Fibroblast of the aortic adventitia (primary cell): ENCODE results near the gene SLAMF6. TPM values are rescaled to one million over a fixed set of nuclear protein-coding genes. Genes with fewer than 3 reads are reported as not detected.
"Not testable (repeated sequence)": the region's sequence is repeated elsewhere in the genome, so short reads cannot be mapped to it uniquely, and the experiment has no call there.

ENCODE experiments used
- DNase-seq: peaks from one replicate; pipeline ENCODE4 v3.0.0-alpha.2; 2010; ENCODE audit warnings: low read depth
- H3K4me3 ChIP-seq: 2 replicates; pipeline ENCODE4 v1.5.1; 2011; ENCODE audit warnings: low read depth, mild to moderate bottlenecking, control low read depth, low read length, moderate library complexity
- total RNA-seq: library from RNA; depleted of rRNA; stranded (reverse); fragments of >200 nt; gene quantifications from 2 replicates; pipeline ENCODE4 v1.2.3, GENCODE V29; 2012; ENCODE audit warnings: low replicate concordance
- TF ChIP-seq, protein P1 (sequence below): IDR thresholded peaks from 2 replicates; pipeline ENCODE4 v1.5.1; 2011; ENCODE audit warnings: mild to moderate bottlenecking, low read length, control low read depth, inconsistent platforms; ENCODE audit not compliant: insufficient read depth

The SLAMF6 gene
- not detected in 2 replicates for total RNA-seq

DNA sequence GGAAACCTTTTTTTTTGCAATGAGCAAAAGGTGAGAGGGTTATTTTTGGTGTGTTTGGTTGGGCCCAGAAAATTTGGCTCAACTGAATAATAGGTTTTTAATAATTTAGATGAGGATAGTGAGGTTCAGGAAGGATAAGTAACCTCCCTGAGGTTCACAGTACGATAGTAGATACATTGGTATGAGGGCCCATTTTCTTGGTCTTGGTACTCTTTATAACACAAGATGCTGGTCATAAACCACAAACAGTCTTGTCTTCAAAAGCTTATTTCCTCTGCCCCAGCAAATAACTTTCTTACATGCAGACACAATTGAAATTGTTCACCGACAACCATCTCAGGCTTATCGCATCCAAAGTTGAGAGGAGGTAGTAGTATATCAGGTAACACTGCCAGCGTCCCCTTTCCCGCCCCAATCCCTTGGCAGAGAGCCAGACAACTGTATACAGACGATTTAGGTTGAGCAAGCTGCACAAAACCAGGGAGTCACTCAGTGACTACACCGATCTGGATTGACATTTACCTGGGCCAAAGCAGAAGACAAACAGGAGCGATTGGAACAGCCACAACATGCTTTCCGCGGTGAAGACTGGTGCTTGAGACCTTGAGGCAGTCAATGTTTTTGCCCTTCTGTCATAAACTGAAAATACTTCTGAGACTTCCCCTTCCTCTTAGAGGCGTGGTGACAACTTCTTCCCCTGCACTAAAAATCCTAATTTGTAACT lies at the start of gene SLAMF6:
SLAMF6 (minus strand) TSS at position 634 of the 724 bp plus-strand sequence; CDS start at position 571, 63 bp downstream.
- TF ChIP-seq, protein P1, sequence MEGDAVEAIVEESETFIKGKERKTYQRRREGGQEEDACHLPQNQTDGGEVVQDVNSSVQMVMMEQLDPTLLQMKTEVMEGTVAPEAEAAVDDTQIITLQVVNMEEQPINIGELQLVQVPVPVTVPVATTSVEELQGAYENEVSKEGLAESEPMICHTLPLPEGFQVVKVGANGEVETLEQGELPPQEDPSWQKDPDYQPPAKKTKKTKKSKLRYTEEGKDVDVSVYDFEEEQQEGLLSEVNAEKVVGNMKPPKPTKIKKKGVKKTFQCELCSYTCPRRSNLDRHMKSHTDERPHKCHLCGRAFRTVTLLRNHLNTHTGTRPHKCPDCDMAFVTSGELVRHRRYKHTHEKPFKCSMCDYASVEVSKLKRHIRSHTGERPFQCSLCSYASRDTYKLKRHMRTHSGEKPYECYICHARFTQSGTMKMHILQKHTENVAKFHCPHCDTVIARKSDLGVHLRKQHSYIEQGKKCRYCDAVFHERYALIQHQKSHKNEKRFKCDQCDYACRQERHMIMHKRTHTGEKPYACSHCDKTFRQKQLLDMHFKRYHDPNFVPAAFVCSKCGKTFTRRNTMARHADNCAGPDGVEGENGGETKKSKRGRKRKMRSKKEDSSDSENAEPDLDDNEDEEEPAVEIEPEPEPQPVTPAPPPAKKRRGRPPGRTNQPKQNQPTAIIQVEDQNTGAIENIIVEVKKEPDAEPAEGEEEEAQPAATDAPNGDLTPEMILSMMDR: no peak
- no peak within 1 kb of the TSS for H3K4me3 ChIP-seq
- no peak for DNase-seq

GRCh38 chr1:160570840-160571239 lies 47.8 kb upstream of the SLAMF6 start:
- no peak for DNase-seq
- TF ChIP-seq, protein P1: no peak
- no peak overlapping the region for H3K4me3 ChIP-seq

DNA sequence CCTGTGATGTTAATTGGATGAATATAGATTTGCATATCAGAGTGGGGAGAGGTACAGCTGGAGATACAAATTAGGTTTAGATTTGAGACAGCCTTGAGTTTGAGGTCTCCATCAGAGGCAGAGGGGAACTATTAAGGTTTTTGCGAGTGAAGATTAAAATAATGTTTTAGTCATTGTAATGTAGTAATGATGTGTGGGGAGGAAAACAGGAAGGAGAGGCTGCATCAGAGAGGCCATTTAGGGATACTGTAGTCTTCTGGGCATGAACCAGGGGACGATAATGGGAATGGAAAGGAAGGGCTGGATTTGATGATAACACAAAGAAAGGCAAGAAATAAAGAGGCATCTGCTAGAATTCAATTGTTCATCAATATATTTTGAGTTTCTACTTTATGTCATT lies 46.8 kb upstream of the SLAMF6 start:
- no peak for DNase-seq
- no peak overlapping the region for H3K4me3 ChIP-seq
- TF ChIP-seq, protein P1: no peak

DNA sequence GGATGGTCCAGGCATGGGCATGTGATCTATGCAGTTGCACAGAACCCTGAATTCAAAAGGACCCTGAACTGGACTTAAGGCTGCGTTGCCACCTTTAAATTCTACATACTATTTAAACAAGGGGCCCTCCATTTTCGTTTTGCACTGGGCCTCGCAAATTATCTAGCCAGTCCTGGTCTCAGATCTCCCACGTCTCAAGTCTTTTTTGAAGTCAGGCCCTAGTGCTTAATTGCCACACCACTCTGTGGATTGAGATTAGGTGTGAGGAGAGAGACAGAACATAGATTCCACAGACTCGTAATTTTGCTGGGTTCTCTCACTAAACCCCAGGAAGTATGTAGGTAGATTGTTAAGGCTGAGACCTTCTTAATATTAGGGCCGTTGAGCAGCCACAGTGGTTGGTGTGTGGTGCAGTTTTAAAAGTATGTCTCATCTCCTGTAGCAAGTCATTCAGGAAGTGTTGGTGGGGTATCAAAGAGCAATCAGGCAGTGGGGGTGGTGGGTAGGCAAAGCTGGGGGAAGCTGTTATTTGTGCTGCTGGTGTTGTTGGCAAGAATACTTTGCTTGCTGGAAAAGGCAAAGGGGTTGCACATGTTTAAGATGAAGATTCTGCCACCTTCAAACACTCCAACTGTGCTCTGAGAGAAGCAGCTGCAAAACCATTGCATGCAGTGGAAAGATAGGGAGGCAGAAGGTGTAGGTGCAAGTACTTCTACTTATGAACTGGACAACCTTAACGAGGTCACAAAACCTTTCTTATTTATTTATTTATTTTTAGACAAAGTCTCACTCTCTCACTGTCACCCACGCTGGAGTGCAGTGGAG lies 45.0 kb upstream of the SLAMF6 start:
- no peak overlapping the region for H3K4me3 ChIP-seq
- no peak for DNase-seq
- TF ChIP-seq, protein P1: no peak

- TF ChIP-seq, protein P1: no peak
- H3K4me3 ChIP-seq: no peak overlapping the region
- DNase-seq: no peak
Observed at GRCh38 chr1:160567341-160567740, 44.3 kb upstream of the SLAMF6 start.

GRCh38 chr1:160565564-160565963 lies 42.5 kb upstream of the SLAMF6 start:
- TF ChIP-seq, protein P1: no peak
- no peak overlapping the region for H3K4me3 ChIP-seq
- no peak for DNase-seq

GRCh38 chr1:160563230-160563629 lies 40.2 kb upstream of the SLAMF6 start:
- not testable (repeated sequence) for H3K4me3 ChIP-seq, DNase-seq

DNA sequence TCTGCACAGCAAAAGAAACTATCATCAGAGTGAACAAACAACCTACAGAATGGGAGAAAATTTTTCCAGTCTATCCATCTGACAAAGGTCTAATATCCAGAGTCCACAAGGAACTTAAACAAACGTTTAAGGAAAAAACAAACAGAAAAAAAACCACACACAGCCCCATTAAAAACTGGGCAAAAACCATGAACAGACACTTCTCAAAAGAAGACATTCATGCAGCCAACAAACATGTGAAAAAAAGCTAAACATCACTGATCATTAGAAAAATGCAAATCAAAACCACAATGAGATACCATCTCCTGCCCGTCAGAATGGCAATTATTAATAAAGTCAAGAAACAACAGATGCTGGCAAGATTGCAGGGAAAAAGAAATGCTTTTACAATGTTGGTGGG lies 39.7 kb upstream of the SLAMF6 start:
- DNase-seq, H3K4me3 ChIP-seq: not testable (repeated sequence)
